ENCODE measurements around the gene CDCA8. TPM values are rescaled to one million over a fixed set of nuclear protein-coding genes. Genes with fewer than 3 reads are reported as not detected.
"Not testable (repeated sequence)": the region's sequence is repeated elsewhere in the genome, so short reads cannot be mapped to it uniquely, and the experiment has no call there.

The CDCA8 gene
- total RNA-seq, 2 donors from 2014 or later = 0.70 TPM

DNA sequence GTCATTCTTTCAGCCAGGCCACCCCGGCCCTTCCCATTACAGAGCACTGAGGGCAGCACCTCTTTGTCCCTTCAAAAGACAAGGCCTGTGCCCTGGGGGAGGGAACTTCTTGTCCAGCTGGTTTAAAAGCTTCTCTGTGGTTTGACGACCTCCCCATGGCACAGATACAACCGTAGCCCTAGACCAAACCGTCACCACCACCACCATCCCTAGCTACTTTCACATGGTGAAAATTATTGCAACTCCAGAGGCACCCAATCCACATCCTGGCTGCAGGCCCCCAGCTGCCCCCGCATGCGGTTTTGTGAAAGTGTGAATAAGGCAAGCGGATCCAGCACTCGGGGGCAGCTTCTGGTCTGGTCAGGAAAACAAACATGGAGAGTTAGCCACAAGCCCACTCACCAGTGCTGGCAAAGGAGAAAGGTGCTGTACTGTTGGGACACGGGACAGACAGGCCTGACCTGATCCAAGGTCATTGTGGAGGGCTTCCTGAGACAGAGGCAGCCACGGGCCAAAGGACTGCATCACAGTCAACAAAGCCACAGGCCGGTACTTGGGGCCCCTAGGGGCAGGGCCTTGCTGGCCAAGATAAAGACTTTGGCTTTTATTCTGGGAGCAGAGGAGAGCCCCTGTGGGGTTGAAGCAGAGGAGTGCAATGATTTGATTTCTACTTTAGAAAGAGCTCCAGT, 31.2 kb downstream of the CDCA8 start:
- DNase-seq (no peak), ATAC-seq (no peak)
- Mint-ChIP-seq H3K27ac (no peak overlapping the region), H3K36me3 (ENCODE audit: low read depth) (peaks cover 6% of the 10 kb centered on the region), H3K4me3 (no peak overlapping the region), H3K4me1 (peaks cover 8% of the 10 kb centered on the region), H3K27me3 (peaks cover 52% of the 10 kb centered on the region)
- H3K9me3 ChIP-seq (ENCODE audit: control insufficient read depth, low read length, poor library complexity, severe bottlenecking) = no peaks in the 10 kb centered on the region

DNA sequence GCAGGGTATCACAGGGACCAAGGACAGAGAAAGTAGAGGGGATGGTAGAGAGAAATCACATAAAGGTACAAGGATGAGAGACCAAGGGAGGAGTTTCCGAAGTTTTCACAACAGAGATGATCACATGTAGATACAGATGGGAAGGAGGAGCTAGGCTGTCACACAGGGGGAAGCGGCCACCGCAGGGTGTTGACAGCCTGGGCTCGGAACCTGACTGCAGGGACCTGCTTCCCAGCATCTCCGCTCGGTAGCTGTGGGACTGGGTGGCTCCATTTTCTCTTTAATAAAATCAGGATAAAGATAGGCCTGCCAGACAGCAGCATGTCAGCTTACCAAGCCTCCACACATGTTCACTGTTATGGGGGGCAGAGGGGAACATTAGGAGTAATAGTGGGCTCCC, 32.3 kb downstream of the CDCA8 start:
- Mint-ChIP-seq H3K27me3 (peaks cover 50% of the 10 kb centered on the region), H3K36me3 (ENCODE audit: low read depth) (peaks cover 6% of the 10 kb centered on the region), H3K4me1 (peaks cover 6% of the 10 kb centered on the region), H3K4me3 (no peak overlapping the region), H3K27ac (no peak overlapping the region)
- no peak for DNase-seq
- no peak for ATAC-seq
- no peaks in the 10 kb centered on the region for H3K9me3 ChIP-seq (ENCODE audit: control insufficient read depth, low read length, poor library complexity, severe bottlenecking)

DNA sequence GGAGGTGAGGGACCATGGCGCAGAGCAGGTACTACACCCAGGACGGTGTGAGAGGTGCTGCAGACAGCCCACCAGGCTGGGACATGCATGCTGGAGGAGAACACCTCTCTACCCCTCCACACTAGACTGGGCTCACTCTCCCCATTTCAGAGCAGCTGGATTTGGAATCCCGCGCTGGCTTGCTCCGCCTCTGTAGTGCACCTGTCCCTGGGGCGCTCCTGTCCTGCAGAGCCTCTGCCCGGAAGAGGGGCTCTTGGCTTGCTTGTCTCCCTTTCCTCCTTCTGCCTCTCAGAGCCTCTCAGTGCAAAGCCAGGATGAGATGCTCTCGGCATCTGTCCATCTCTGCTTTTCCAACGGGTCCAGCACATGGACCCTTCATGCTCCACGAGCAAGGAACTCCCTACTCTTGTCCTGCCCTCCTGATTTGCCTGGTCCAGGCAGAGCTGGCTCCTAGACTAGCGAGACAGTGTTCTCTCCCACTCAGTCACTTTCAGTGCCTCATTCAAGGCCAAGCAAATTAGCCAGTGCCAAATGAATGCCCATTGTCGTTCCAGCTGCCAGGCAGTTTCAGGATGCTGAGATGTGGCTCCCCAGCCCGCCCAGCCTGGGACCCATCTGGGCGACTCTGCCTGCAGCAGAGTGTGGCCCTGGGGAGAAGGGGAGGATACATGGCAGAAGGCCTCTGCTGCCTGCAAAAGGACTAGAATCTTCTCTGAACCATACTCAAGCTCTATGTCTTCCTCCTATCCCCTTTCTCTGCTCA, 33.7 kb downstream of the CDCA8 start:
- Mint-ChIP-seq H3K27ac (no peak overlapping the region), H3K4me3 (no peak overlapping the region), H3K36me3 (ENCODE audit: low read depth) (peaks cover 6% of the 10 kb centered on the region), H3K4me1 (peaks cover 8% of the 10 kb centered on the region), H3K27me3 (peaks cover 58% of the 10 kb centered on the region)
- no peak for DNase-seq
- ATAC-seq = no peak
- H3K9me3 ChIP-seq (ENCODE audit: control insufficient read depth, low read length, poor library complexity, severe bottlenecking) = no peaks in the 10 kb centered on the region

DNA sequence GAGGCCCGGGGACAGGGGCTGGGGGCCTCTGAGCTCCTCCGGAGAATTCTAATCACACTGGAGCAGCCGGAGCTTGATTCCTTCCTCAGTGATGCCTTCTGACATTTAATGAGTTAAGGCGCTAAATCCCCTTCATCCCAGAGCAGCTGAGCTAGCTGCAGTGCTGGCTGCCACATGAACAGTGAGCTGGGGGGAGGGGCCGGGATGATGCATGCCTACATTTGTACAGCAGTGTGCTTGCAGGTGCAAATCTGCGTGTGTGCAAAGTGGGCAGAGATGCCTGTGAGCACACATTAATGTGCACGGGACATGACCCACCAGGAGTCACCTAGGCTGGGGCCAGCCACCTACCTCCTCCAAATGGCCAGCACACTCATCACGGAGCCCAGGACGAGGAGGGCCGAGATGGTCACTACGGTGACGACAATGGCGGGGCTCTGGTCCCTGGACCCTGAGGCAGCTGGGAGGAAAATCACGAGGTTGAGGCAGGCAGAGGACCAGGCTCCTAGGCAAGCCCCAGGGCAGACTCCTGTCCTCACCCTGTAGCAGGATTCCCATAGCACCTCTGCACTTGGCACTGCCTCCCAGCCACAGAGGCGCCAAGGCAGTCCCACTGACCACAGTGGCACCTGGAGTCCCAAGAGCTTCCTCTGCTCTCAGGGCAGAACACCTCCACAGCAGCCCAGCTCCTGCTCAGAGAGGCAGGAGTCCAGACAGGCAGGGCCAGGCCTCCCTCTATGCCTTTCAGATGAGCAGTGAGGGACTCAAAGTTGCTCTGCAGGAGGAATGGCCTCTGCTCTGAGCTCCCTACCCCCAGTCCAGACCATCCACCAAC, 34.7 kb downstream of the CDCA8 start:
- peak overlapping the region; percentile 29 for H3K27ac Mint-ChIP-seq
- H3K27me3 Mint-ChIP-seq = peaks cover 67% of the 10 kb centered on the region
- DNase-seq (no peak), ATAC-seq (no peak)
- no peak overlapping the region for H3K4me3 Mint-ChIP-seq
- peaks cover 6% of the 10 kb centered on the region for H3K36me3 Mint-ChIP-seq (ENCODE audit: low read depth)
- no peaks in the 10 kb centered on the region for H3K9me3 ChIP-seq (ENCODE audit: control insufficient read depth, low read length, poor library complexity, severe bottlenecking)
- H3K4me1 Mint-ChIP-seq = peaks cover 8% of the 10 kb centered on the region

DNA sequence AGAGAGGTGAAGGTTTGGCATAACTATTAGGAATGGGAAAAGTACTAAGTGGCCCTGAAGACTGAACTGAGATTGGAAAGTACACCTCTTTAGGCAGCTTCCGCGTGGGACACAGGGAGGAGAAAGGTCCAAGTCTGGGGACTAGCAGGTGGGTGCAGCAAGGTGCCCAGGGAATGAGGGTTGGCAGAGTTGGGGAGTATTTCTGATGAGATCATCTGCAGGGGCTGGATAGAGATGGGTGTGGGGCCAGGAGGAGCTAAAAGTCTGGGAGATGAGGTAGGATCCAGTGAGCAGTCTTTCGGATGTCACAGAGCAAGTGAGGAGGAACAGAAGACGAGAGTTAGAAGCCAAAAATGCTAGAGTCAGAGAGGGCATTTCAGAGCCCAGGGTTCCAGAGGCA, 36.1 kb downstream of the CDCA8 start:
- no peak overlapping the region for H3K27ac Mint-ChIP-seq
- H3K4me3 Mint-ChIP-seq = no peak overlapping the region
- ATAC-seq (no peak), DNase-seq (no peak)
- H3K27me3 Mint-ChIP-seq = peaks cover 78% of the 10 kb centered on the region
- peaks cover 9% of the 10 kb centered on the region for H3K4me1 Mint-ChIP-seq
- H3K9me3 ChIP-seq (ENCODE audit: control insufficient read depth, low read length, poor library complexity, severe bottlenecking) = no peaks in the 10 kb centered on the region
- peaks cover 6% of the 10 kb centered on the region for H3K36me3 Mint-ChIP-seq (ENCODE audit: low read depth)

- peaks cover 77% of the 10 kb centered on the region for H3K27me3 Mint-ChIP-seq
- no peak overlapping the region for H3K27ac Mint-ChIP-seq
- no peaks in the 10 kb centered on the region for H3K9me3 ChIP-seq (ENCODE audit: control insufficient read depth, low read length, poor library complexity, severe bottlenecking)
- peaks cover 8% of the 10 kb centered on the region for H3K36me3 Mint-ChIP-seq (ENCODE audit: low read depth)
- no peak for ATAC-seq
- H3K4me3 Mint-ChIP-seq = no peak overlapping the region
- peaks cover 16% of the 10 kb centered on the region for H3K4me1 Mint-ChIP-seq
- no peak for DNase-seq
Measured at GRCh38 chr1:37730376-37730775, 38.1 kb downstream of the CDCA8 start.

GRCh38 chr1:37731312-37732019, 39.1 kb downstream of the CDCA8 start:
- H3K27me3 Mint-ChIP-seq = peaks cover 75% of the 10 kb centered on the region
- H3K4me3 Mint-ChIP-seq = no peak overlapping the region
- peaks cover 8% of the 10 kb centered on the region for H3K36me3 Mint-ChIP-seq (ENCODE audit: low read depth)

DNA sequence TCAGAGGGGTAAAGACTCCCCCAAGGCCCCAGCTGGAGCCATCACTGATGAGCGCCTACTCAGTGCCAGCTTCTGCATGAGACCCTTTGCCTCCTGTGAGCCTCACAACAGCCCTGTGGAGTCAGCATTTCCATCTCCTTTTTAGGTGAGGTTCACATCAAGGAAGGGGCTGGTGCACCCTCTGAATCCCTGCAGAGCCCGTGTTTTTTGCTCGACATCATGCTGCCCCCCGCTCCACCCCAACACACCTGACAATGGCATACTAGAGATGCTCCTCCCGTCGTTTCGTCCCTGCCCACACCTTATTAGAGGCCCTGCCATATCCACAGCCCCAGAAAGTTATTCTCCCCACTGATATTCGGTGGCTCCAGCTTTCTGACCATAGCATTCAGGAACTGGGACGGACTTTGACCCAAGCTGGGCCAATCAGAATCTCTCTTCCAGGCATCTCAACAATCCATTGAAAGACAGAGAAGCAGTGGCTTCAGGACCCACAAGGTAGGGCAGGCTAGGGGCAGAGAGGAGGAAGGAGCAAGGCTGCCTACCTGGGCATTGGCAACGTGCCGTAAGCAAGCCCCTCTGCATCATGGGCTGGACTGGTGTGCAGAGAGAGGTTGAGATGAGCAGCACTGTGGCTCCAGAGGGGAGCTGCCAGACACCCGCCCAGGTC, 39.9 kb downstream of the CDCA8 start:
- peaks cover 8% of the 10 kb centered on the region for H3K36me3 Mint-ChIP-seq (ENCODE audit: low read depth)
- peaks cover 14% of the 10 kb centered on the region for H3K4me1 Mint-ChIP-seq
- no peak for DNase-seq
- H3K27me3 Mint-ChIP-seq = peaks cover 73% of the 10 kb centered on the region
- no peak overlapping the region for H3K4me3 Mint-ChIP-seq
- H3K27ac Mint-ChIP-seq = no peak overlapping the region
- no peak for ATAC-seq
- no peaks in the 10 kb centered on the region for H3K9me3 ChIP-seq (ENCODE audit: control insufficient read depth, low read length, poor library complexity, severe bottlenecking)

More at GRCh38 chr1:37731312-37732019, 39.1 kb downstream of the CDCA8 start:
- DNase-seq = no peak
- no peak for ATAC-seq
- no peaks in the 10 kb centered on the region for H3K9me3 ChIP-seq (ENCODE audit: control insufficient read depth, low read length, poor library complexity, severe bottlenecking)
- Mint-ChIP-seq H3K4me1 (peaks cover 14% of the 10 kb centered on the region), H3K27ac (no peak overlapping the region)

- Mint-ChIP-seq H3K4me1 (peaks cover 9% of the 10 kb centered on the region), H3K27me3 (peaks cover 53% of the 10 kb centered on the region), H3K36me3 (ENCODE audit: low read depth) (peaks cover 8% of the 10 kb centered on the region), H3K4me3 (no peak overlapping the region), H3K27ac (no peak overlapping the region)
- no peak for DNase-seq
- H3K9me3 ChIP-seq (ENCODE audit: control insufficient read depth, low read length, poor library complexity, severe bottlenecking) = no peaks in the 10 kb centered on the region
- ATAC-seq = no peak
Measured at GRCh38 chr1:37734629-37735591, 42.6 kb downstream of the CDCA8 start.

- peaks cover 53% of the 10 kb centered on the region for H3K27me3 Mint-ChIP-seq
- not testable (repeated sequence) for H3K4me3 Mint-ChIP-seq; H3K36me3 Mint-ChIP-seq (ENCODE audit: low read depth); H3K27ac Mint-ChIP-seq; ATAC-seq; DNase-seq; H3K4me1 Mint-ChIP-seq; H3K9me3 ChIP-seq (ENCODE audit: control insufficient read depth, low read length, poor library complexity, severe bottlenecking)
Measured at GRCh38 chr1:37737975-37738374, 45.7 kb downstream of the CDCA8 start.

- ATAC-seq; DNase-seq; H3K27ac Mint-ChIP-seq; H3K36me3 Mint-ChIP-seq (ENCODE audit: low read depth); H3K9me3 ChIP-seq (ENCODE audit: control insufficient read depth, low read length, poor library complexity, severe bottlenecking); H3K4me1 Mint-ChIP-seq; H3K4me3 Mint-ChIP-seq: not testable (repeated sequence)
- H3K27me3 Mint-ChIP-seq = peaks cover 53% of the 10 kb centered on the region
Measured at GRCh38 chr1:37738619-37739018, 46.3 kb downstream of the CDCA8 start.
